ACC112 (cell line): ENCODE data around the gene POLR1B.
"Not testable (repeated sequence)": the region's sequence is repeated elsewhere in the genome, so short reads cannot be mapped to it uniquely, and the experiment has no call there.

Experiments
- H2AFZ ChIP-seq: fragments of 200-600 bp; sonication (generic); one replicate; pipeline ENCODE4 v1.6.0; 2017; ENCODE audit warnings: antibody characterized with exemption, low read length; ENCODE audit not compliant: unreplicated experiment
- H3K27ac ChIP-seq: fragments of 200-600 bp; sonication (generic); 2 replicates; pipeline ENCODE4 v1.5.1; 2014; ENCODE audit warnings: low read depth, mild to moderate bottlenecking, antibody characterized with exemption, low read length, moderate library complexity
- H3K27me3 ChIP-seq: fragments of 200-600 bp; sonication (generic); 2 replicates; pipeline ENCODE4 v1.6.1; 2014; ENCODE audit warnings: mild to moderate bottlenecking, antibody characterized with exemption, low read length, moderate library complexity, mixed read lengths; ENCODE audit not compliant: insufficient read depth
- H3K36me3 ChIP-seq: fragments of 200-600 bp; sonication (generic); 2 replicates; pipeline ENCODE4 v1.6.1; 2016; ENCODE audit warnings: mild to moderate bottlenecking, antibody characterized with exemption, low read length, moderate library complexity, mixed read lengths; ENCODE audit not compliant: insufficient read depth
- H3K4me1 ChIP-seq: fragments of 200-600 bp; sonication (generic); one replicate; pipeline ENCODE4 v1.6.1; 2016; ENCODE audit warnings: low read length, mixed read lengths; ENCODE audit not compliant: insufficient read depth, unreplicated experiment, control insufficient read depth
- H3K4me3 ChIP-seq: fragments of 200-600 bp; sonication (generic); 2 replicates; pipeline ENCODE4 v1.5.1; 2014; ENCODE audit warnings: mild to moderate bottlenecking, low read depth, low read length
- H3K79me2 ChIP-seq: fragments of 200-600 bp; sonication (generic); one replicate; pipeline ENCODE4 v1.6.0; 2016; ENCODE audit warnings: low read length; ENCODE audit not compliant: control insufficient read depth, unreplicated experiment, insufficient read depth

The POLR1B gene

DNA sequence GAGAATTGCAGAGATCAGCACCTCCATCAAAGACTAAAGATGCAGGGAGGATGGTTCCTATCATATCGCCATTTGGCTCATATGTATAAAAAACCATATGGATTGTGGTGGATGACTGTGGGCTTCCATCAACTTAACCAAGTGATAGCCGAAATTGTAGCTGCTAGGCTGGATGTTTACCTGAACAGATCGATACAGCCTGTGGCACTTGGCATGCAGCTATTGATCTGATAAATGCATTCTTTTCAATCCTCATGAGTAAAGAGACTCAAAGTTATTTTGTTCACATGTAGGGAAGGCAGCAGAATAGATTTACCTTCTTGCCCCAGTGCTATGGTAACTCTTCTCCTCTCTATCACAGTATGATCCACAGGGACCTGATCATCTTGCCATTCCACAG, 60.7 kb downstream of the POLR1B start:
- H3K79me2 ChIP-seq: no peaks in the 10 kb centered on the region
- H3K27ac ChIP-seq: no peak overlapping the region
- H3K36me3 ChIP-seq: no peaks in the 10 kb centered on the region
- H2AFZ ChIP-seq: no peak overlapping the region
- no peak overlapping the region for H3K4me3 ChIP-seq
- H3K4me1 ChIP-seq: peaks cover 9% of the 10 kb centered on the region
- no peaks in the 10 kb centered on the region for H3K27me3 ChIP-seq

GRCh38 chr2:112603731-112604130, 61.5 kb downstream of the POLR1B start:
- Histone ChIP-seq H3K4me3 (no peak overlapping the region), H3K27me3 (no peaks in the 10 kb centered on the region), H3K27ac (no peak overlapping the region), H3K36me3 (no peaks in the 10 kb centered on the region), H3K4me1 (peaks cover 9% of the 10 kb centered on the region), H2AFZ (no peak overlapping the region), H3K79me2 (no peaks in the 10 kb centered on the region)

GRCh38 chr2:112604952-112605351, 62.7 kb downstream of the POLR1B start:
- Histone ChIP-seq H3K79me2 (no peaks in the 10 kb centered on the region), H2AFZ (no peak overlapping the region), H3K36me3 (no peaks in the 10 kb centered on the region), H3K4me1 (peaks cover 9% of the 10 kb centered on the region), H3K27me3 (no peaks in the 10 kb centered on the region), H3K4me3 (no peak overlapping the region), H3K27ac (no peak overlapping the region)

- no peaks in the 10 kb centered on the region for H3K36me3 ChIP-seq
- H3K79me2 ChIP-seq: no peaks in the 10 kb centered on the region
- no peaks in the 10 kb centered on the region for H3K27me3 ChIP-seq
- H3K4me3 ChIP-seq: no peak overlapping the region
- peaks cover under 1% of the 10 kb centered on the region for H3K4me1 ChIP-seq
- no peak overlapping the region for H2AFZ ChIP-seq
- no peak overlapping the region for H3K27ac ChIP-seq
Measured at GRCh38 chr2:112605926-112606325, 63.7 kb downstream of the POLR1B start.

GRCh38 chr2:112606547-112606946, 64.3 kb downstream of the POLR1B start:
- no peaks in the 10 kb centered on the region for H3K4me1 ChIP-seq
- no peaks in the 10 kb centered on the region for H3K79me2 ChIP-seq
- no peak overlapping the region for H3K27ac ChIP-seq
- H3K27me3 ChIP-seq: no peaks in the 10 kb centered on the region
- H3K36me3 ChIP-seq: no peaks in the 10 kb centered on the region
- no peak overlapping the region for H2AFZ ChIP-seq
- no peak overlapping the region for H3K4me3 ChIP-seq

GRCh38 chr2:112607680-112608438, 65.6 kb downstream of the POLR1B start:
- Histone ChIP-seq H3K27ac (no peak overlapping the region), H3K27me3 (no peaks in the 10 kb centered on the region)

GRCh38 chr2:112609320-112609719, 67.1 kb downstream of the POLR1B start:
- not testable (repeated sequence) for H3K79me2 ChIP-seq, H3K27me3 ChIP-seq, H3K4me3 ChIP-seq, H3K4me1 ChIP-seq, H3K36me3 ChIP-seq, H3K27ac ChIP-seq, H2AFZ ChIP-seq

More at GRCh38 chr2:112607680-112608438, 65.6 kb downstream of the POLR1B start:
- Histone ChIP-seq H3K79me2 (no peaks in the 10 kb centered on the region), H2AFZ (no peak overlapping the region), H3K36me3 (no peaks in the 10 kb centered on the region), H3K4me1 (no peaks in the 10 kb centered on the region), H3K4me3 (no peak overlapping the region)

GRCh38 chr2:112612283-112612682, 70.0 kb downstream of the POLR1B start:
- not testable (repeated sequence) for H2AFZ ChIP-seq, H3K4me1 ChIP-seq, H3K36me3 ChIP-seq

GRCh38 chr2:112614201-112614840, 72.1 kb downstream of the POLR1B start:
- H3K36me3 ChIP-seq: no peaks in the 10 kb centered on the region
- no peak overlapping the region for H3K4me3 ChIP-seq
- no peak overlapping the region for H2AFZ ChIP-seq
- H3K27ac ChIP-seq: no peak overlapping the region
- peaks cover 4% of the 10 kb centered on the region for H3K4me1 ChIP-seq
- no peaks in the 10 kb centered on the region for H3K79me2 ChIP-seq
- H3K27me3 ChIP-seq: no peaks in the 10 kb centered on the region

More at GRCh38 chr2:112612283-112612682, 70.0 kb downstream of the POLR1B start:
- H3K79me2 ChIP-seq, H3K27me3 ChIP-seq, H3K27ac ChIP-seq, H3K4me3 ChIP-seq: not testable (repeated sequence)

GRCh38 chr2:112615051-112615450, 72.8 kb downstream of the POLR1B start:
- Histone ChIP-seq H2AFZ (no peak overlapping the region), H3K4me1 (peaks cover 4% of the 10 kb centered on the region), H3K4me3 (no peak overlapping the region), H3K27me3 (no peaks in the 10 kb centered on the region), H3K36me3 (no peaks in the 10 kb centered on the region), H3K79me2 (no peaks in the 10 kb centered on the region), H3K27ac (no peak overlapping the region)

DNA sequence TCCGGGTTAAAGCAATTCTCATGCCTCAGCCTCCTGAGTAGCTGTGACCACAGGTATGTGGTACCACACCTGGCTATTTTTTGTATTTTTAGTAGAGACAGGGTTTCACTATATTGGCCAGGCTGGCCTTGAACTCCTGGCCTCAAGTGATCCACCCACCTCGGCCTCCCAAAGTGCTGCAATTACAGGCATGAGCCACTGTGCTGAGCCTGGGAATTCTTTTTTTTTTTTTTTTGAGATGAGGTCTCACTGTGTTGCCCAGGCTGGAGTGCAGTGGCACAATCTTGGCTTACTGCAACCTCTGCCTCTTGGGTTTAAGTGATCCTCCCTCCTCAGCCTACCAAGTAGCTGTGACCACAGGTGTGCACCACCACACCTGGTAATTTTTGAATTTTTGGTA, 73.5 kb downstream of the POLR1B start:
- H2AFZ ChIP-seq, H3K27ac ChIP-seq, H3K79me2 ChIP-seq, H3K4me3 ChIP-seq, H3K36me3 ChIP-seq, H3K27me3 ChIP-seq, H3K4me1 ChIP-seq: not testable (repeated sequence)
